ENCODE results near the gene MTHFD1.

Gene MTHFD1

GRCh38 chr14:64409126-64409920 is 21.2 kb downstream of the MTHFD1 start:
- DNase-seq: peak; percentile 51

- DNase-seq: no peak
Measured at GRCh38 chr14:64410084-64410774, 22.1 kb downstream of the MTHFD1 start.

DNA sequence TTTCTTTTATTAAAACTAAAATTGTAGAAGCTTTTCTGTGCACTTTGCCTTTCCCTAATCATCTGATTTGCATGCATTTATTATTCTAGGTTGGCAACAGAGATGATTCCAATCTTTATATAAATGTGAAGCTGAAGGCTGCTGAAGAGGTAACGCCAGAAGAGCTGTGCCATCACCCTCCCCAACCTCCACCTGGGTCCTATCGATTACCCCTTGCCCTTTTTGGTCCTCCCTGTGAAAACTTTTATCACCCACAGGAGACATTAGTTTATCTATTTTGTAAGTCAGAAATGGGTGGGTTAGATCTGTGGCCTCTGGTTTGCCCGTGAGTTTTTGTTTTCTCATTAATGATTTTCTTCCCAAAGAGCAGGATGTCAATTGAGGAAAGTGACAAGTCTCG is 22.8 kb downstream of the MTHFD1 start:
- DNase-seq: no peak

DNA sequence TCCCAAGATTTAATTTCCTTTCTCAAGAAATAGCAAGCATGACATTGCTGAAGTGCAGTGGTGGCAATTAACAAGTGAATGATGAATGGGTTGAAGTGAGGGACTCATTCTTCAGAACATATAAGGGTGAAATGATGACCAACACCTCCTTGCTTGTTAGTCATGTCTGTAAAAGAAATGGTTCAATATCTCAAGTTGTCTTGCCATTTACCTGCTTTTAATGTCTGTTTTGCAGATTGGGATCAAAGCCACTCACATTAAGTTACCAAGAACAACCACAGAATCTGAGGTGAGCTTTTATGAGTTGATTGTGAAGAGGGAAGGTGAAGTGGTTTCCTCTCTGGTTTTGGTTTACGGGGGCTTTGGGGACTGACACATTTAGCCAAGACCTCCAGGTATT is 24.1 kb downstream of the MTHFD1 start:
- DNase-seq: no peak

DNA sequence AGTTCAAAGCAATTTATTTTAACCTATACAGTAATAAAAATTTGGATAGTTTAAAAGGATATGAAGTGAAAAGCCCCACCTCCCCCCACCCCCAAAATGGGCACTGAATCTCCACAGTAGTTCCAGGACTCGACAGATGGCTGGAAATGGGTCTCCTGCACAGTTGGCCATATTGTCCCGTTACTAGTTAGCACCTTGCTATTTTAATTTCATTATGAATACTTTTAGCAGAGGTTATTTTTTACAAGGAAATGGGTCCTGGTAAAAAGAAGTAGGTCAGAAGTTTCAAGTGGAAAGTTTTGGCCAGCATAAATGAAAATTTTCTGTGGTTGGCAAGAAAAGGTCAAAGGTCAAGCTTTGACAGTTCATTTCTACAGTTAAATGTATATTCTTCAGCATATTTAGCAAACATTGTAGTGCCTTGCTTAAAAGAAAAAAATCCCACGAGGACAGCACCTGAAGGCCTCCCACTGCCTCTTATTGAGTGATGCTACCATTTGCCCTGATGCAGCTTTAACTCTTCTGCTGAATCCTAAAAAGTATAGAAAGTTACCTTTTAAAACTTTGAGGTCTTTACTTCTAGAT is 28.3 kb downstream of the MTHFD1 start:
- DNase-seq: no peak

- peak; percentile 49 for DNase-seq
Measured at GRCh38 chr14:64417055-64417770, 29.1 kb downstream of the MTHFD1 start.

- DNase-seq: no peak
Measured at GRCh38 chr14:64417771-64418125, 29.6 kb downstream of the MTHFD1 start.

GRCh38 chr14:64419003-64419402 is 30.9 kb downstream of the MTHFD1 start:
- no peak for DNase-seq

GRCh38 chr14:64421166-64421565 is 33.0 kb downstream of the MTHFD1 start:
- DNase-seq: no peak

DNA sequence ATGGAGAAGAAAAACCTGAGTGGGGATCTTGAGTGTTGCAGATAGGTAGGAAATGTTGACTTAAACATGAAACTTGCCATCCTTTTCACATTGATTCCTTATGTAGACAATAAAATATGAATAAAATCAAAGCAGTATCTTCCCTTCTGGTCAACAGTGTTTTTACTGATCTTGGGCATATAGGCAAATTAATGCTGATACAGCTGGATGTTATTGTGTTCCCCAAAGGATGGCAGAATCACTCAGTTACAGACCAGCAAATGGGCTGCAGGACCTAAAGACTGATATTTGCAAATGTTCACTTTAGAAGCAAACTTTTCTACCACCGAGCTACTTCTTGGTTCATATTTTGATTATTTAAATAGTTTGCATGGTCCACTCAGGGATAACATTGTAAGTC is 33.9 kb downstream of the MTHFD1 start:
- DNase-seq: no peak

DNA sequence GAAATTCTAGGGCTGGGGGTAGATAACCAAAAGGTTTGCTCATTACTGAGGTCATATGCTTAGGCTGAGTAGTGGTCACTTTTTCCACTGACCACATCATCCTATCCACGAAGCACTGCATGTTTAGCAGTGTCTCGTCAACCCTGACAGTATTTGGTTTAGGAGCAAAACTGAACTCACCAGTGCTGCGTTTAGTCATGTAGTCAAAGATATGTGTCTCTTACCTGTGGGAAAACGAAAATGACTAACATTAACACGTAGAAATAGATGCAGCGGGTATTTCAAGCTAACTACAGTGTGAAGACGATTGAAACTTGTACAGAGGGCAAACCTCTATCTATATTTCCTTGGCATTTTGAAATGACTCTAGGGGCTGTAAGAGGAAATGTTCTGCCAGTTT is 34.6 kb downstream of the MTHFD1 start:
- no peak for DNase-seq

DNA sequence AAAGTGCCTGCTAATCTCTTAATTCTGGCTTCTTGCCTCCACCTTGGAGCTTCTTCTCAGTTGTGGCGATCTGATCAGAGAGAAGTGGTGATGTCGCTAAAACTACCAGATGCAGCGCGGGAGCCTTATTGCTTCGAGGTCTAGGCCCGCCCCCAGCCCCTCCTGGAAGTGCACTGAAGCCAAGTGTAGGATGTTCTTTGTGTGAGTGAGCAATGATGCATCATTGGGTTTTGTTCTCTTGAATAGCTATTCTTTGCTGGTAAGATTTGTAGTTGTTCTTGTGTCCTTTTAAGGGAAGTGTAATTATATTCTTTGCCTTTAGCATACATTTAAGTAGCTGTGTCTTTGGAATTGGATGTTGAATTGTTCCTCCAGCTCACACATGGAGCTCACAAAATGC is 35.8 kb downstream of the MTHFD1 start:
- no peak for DNase-seq

- DNase-seq: no peak
Measured at GRCh38 chr14:64434528-64434927, 46.4 kb downstream of the MTHFD1 start.

GRCh38 chr14:64438181-64438841 is 50.2 kb downstream of the MTHFD1 start:
- no peak for DNase-seq

DNA sequence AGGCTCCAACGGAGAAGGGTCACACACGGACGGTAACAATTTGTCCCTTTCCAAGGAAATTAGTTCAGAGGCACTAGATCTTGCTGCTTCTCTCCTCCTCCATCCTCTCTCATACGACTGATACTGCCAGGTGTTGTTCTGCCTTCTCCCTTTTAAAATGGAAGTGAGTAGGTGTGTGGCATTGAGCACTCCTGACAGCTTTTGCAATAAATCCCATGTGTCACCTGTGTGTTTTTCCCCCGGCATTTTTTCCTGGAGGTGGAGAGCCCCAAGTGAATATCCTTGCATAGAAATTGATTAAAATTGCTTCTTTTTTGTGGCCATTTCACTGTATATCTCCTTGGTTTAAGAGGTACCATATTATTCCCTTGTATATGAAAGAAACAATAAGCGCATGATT is 51.0 kb downstream of the MTHFD1 start:
- DNase-seq: no peak

- no peak for DNase-seq
Measured at GRCh38 chr14:64440494-64440893, 52.3 kb downstream of the MTHFD1 start.

- DNase-seq: peak; percentile 83
Measured at GRCh38 chr14:64442300-64442988, 54.3 kb downstream of the MTHFD1 start.

GRCh38 chr14:64444140-64444539 is 56.0 kb downstream of the MTHFD1 start:
- no peak for DNase-seq

DNA sequence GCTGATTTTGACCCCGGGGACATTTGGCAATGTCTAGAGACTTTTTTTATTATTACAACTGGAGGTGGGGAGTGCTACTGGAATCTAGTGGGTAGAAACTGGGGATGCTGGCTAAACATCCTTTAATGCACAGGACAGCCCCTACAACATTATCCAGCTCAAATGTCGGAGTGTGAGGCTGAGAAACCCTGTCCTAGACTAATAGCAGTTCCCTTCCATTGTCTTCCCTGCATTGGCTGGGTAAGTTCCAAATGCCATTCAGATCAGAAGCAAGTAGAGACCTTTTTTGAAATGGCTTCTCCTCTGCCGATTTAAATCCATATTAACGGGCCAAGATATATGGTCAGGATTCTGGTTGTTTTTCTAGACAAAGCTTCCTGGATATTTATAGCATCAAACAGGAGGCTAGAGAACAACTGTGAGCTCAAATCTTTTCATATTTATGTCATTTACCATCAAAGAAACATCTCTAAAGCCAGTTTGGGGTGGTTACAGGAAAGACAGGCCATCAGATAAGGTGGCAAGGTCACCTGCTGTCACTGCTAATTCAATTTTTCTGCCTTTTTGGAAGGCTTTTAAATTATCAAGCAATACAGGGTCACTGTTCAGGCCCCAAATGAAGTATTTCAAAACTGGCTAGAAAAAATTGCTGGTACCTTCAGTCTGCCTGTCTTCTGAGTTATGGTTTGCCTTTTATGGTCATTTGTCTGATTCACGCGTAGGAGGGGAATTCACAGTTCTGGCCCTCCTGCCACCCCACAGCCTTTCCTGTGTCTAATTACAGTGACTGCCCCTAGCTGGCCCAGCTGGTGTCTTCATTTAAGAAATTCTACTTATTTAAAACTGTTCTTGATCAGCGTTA is 57.1 kb downstream of the MTHFD1 start:
- DNase-seq: no peak

- no peak for DNase-seq
Measured at GRCh38 chr14:64447876-64448670, 59.9 kb downstream of the MTHFD1 start.

DNA sequence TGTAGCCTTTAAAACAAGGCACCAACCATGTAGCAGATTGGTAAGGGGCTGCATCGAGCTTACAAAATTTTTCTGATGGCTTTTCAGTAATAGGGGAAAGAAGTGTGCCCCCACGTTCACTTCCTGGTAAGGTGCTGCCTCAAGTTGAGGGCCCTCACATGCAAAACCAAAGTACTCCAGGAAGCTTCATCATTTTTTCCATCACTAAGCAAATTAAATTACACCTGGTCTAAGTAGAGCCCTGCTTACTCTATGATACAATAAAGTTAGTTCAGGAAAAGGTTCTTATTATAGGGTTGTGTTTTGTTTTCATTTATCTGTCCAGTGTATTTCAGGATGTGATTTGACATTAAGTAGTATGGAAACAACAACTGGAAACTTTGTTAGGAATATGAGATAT is 62.1 kb downstream of the MTHFD1 start:
- DNase-seq: no peak

Data from hematopoietic multipotent progenitor cell treated with erythropoietin and hydrocortisone succinate and interleukin-3 and kit ligand, for 6 days (in vitro differentiated cells).